B cell (primary cell): ENCODE data around the gene RNF166. TPM values are rescaled to one million over a fixed set of nuclear protein-coding genes. Genes with fewer than 3 reads are reported as not detected.
A peak's percentile ranks its signal among the peaks of the same experiment; 100 is the strongest.

Experiments
- ATAC-seq: fragments of 200-7000 bp; cut with Tn5 transposase; one replicate; pipeline ENCODE4 v1.10.0; 2021; ENCODE audit warnings: low read depth, mild to moderate bottlenecking, moderate number of reproducible peaks, moderate library complexity
- CTCF ChIA-PET: fragments of 350-600 bp; sonication (Branson Sonifier 250); formaldehyde crosslinking; loops from one replicate; lab custom pipeline; 2021; ENCODE audit warnings: antibody characterized with exemption, inconsistent platforms; lab: Charles Lee
- POLR2A ChIA-PET: fragments of 350-600 bp; sonication (Branson Sonifier 250); formaldehyde crosslinking; loops from one replicate; lab custom pipeline; 2021; ENCODE audit warnings: antibody characterized with exemption; lab: Charles Lee
- DNase-seq: peaks from one replicate; pipeline ENCODE4 v3.0.0; 2013
- H2AFZ ChIP-seq: 2 replicates; pipeline ENCODE4 v1.6.1; 2012; ENCODE audit warnings: mild to moderate bottlenecking, low read depth, low read length; ENCODE audit not compliant: insufficient read depth, poor library complexity, severe bottlenecking
- H3K27ac ChIP-seq, 2 donors: 1 replicate in 1 of 2; 2 replicates in 1 of 2; pipeline ENCODE4 v1.5.1; 2012 to 2013; ENCODE audit warnings: low read length in 2 of 2, mild to moderate bottlenecking in 2 of 2, moderate library complexity in 1 of 2
- H3K27me3 ChIP-seq, 4 experiments: fragments of 200-600 bp in 1 of 4; sonication (generic) in 1 of 4; replicated peaks in 1 of 4; 1 replicate in 2 of 4; 2 replicates in 2 of 4; pipeline versions ENCODE4 v1.6.1 to v1.7.0; 2013 to 2016; ENCODE audit warnings: low read length in 3 of 4, mild to moderate bottlenecking in 2 of 4, mixed read lengths in 1 of 4, moderate library complexity in 1 of 4; ENCODE audit not compliant: insufficient read depth in 4 of 4, control insufficient read depth in 3 of 4; ENCODE audit errors: control extremely low read depth in 1 of 4
- H3K36me3 ChIP-seq, 2 experiments: replicated peaks in 1 of 2; 1 replicate in 1 of 2; 2 replicates in 1 of 2; pipeline versions ENCODE4 v1.6.1 to v1.7.1; 2013; ENCODE audit warnings: low read length in 1 of 2; ENCODE audit not compliant: insufficient read depth in 2 of 2, control insufficient read depth in 1 of 2; ENCODE audit errors: control extremely low read depth in 1 of 2, extremely low read depth in 1 of 2
- H3K4me1 ChIP-seq, 2 donors: fragments of 200-600 bp in 1 of 2; sonication (generic) in 1 of 2; 1 replicate in 1 of 2; 2 replicates in 1 of 2; pipeline versions ENCODE4 v1.5.1 to v1.6.1; 2013 to 2017; ENCODE audit warnings: low read length in 2 of 2; ENCODE audit not compliant: control insufficient read depth in 2 of 2, insufficient read depth in 2 of 2
- H3K4me2 ChIP-seq: replicated peaks from 2 replicates; pipeline ENCODE3; 2012; ENCODE audit warnings: mild to moderate bottlenecking, low read depth, low read length; ENCODE audit not compliant: poor library complexity, severe bottlenecking
- H3K4me3 ChIP-seq, 5 experiments: fragments of 200-600 bp in 1 of 5; sonication (generic) in 1 of 5; 1 replicate in 3 of 5; 2 replicates in 2 of 5; pipeline versions ENCODE4 v1.5.1 to v1.7.0; 2011 to 2016; ENCODE audit warnings: low read length in 4 of 5, mild to moderate bottlenecking in 4 of 5, low read depth in 2 of 5, control low read depth in 1 of 5, moderate library complexity in 1 of 5; ENCODE audit not compliant: insufficient read depth in 1 of 5; ENCODE audit errors: control extremely low read depth in 1 of 5, extremely low read depth in 1 of 5
- H3K79me2 ChIP-seq: fragments of 200-600 bp; sonication (generic); one replicate; pipeline ENCODE4 v1.6.0; 2016; ENCODE audit warnings: low read length; ENCODE audit not compliant: control insufficient read depth, insufficient read depth
- H3K9ac ChIP-seq: fragments of 200-600 bp; sonication (generic); 2 replicates; pipeline ENCODE4 v1.6.1; 2017; ENCODE audit warnings: mild to moderate bottlenecking, low read length, moderate library complexity
- H3K9me3 ChIP-seq, 3 donors: one replicate each; pipeline versions ENCODE4 v1.6.1 to v1.7.1; 2013; ENCODE audit warnings: low read length in 2 of 3; ENCODE audit not compliant: control insufficient read depth in 2 of 3, insufficient read depth in 1 of 3; ENCODE audit errors: control extremely low read depth in 1 of 3
- H4K20me1 ChIP-seq: 2 replicates; pipeline ENCODE4 v1.6.0; 2012; ENCODE audit warnings: mild to moderate bottlenecking, low read length; ENCODE audit not compliant: insufficient read depth, control insufficient read depth, poor library complexity, severe bottlenecking
- H3K27ac Mint-ChIP-seq: one replicate; pipeline ENCODE4 v1.8.0; 2021; ENCODE audit warnings: mixed read lengths
- H3K27me3 Mint-ChIP-seq: one replicate; pipeline ENCODE4 v1.8.0; 2021; ENCODE audit warnings: mixed read lengths
- H3K4me1 Mint-ChIP-seq: one replicate; pipeline ENCODE4 v1.8.0; 2021; ENCODE audit warnings: mixed read lengths
- H3K4me3 Mint-ChIP-seq: one replicate; pipeline ENCODE4 v1.8.0; 2021; ENCODE audit warnings: mixed read lengths
- H3K9me3 Mint-ChIP-seq: one replicate; pipeline ENCODE4 v1.8.0; 2022; ENCODE audit warnings: mixed read lengths; ENCODE audit not compliant: insufficient read depth
- EZH2 ChIP-seq: IDR thresholded peaks from 2 replicates; pipeline ENCODE4 v1.6.1; 2012; ENCODE audit warnings: borderline replicate concordance, low read depth, mild to moderate bottlenecking, moderate library complexity, low read length; ENCODE audit not compliant: insufficient read depth, poor library complexity, severe bottlenecking
- WGBS: methylation state at CpG from one replicate; pipeline ENCODE4 v1.1.5; 2013; ENCODE audit warnings: missing lambda C conversion rate; ENCODE audit not compliant: insufficient coverage; 5-methylcytosine and 5-hydroxymethylcytosine counted together
- intact Hi-C: fragments of 100-400 bp; cut with micrococcal nuclease; formaldehyde crosslinking; loops from one replicate; pipeline ENCODE4 v1.10.0; 2022
- polyA plus RNA-seq: library from polyadenylated mRNA; depleted of rRNA; stranded (reverse); fragments of >200 nt; gene quantifications from 2 replicates; pipeline ENCODE4 v1.2.3, GENCODE V29; 2012
- total RNA-seq, 2 donors: library from RNA; stranded (reverse); fragments of 120-200 nt in 1 of 2; gene quantifications; 1 replicate in 1 of 2; 2 replicates in 1 of 2; pipeline versions ENCODE4 v1.2.3 to v1.2.4, GENCODE V29; 2013 to 2022
- TF ChIP-seq, protein P1 (sequence below): fragments of 200-600 bp; IDR thresholded peaks from one replicate; pipeline ENCODE4 v1.8.0; 2022; ENCODE audit warnings: antibody characterized with exemption, mild to moderate bottlenecking

Gene RNF166
- total and polyA plus RNA-seq, 2 donors (not counting 1 experiment from before 2014, with no cell fraction given) = 64.1 to 65.0 TPM

DNA sequence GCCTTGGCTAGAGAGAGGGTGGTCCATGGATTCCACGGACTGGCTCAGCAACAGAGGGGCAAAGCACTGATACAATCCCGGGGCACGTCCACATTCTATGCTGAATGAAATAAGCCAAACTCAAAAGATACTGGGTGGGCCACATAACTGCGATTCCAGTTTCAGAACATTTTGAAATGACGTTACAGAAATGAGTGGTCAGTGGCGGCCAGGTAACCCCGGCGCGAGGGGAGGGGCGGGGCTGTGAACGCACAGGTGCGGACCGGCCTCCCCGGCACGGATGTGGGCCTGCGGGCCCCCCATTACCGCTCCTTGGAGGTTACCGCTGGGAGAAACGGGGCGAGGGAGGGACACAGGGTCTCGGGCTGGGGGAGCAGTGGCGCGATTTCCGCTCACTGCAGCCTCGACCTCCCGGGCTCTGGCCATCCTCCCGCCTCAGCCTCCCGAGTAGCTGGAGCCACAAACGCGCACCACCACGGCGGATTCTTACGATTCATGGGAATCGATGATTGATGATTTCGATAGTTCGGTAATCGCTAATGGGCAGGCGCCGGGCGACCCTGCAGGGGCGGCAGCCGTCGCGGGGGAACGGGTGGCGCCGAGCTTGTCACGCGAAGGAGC lies 43.9 kb downstream of the RNF166 start:
- Histone ChIP-seq H3K9me3 (no peaks in the 10 kb centered on the region), H3K79me2 (peaks cover 55% of the 10 kb centered on the region), H3K36me3 (peaks cover 0 to 8% of the 10 kb centered on the region in 2 experiments), H3K27ac (peak overlapping the region; percentile 10 to 88), H3K4me3 (peak overlapping the region; percentile 49 to 89 (median 88)), H4K20me1 (no peaks in the 10 kb centered on the region), H3K9ac (peak overlapping the region; percentile 91), H2AFZ (peak overlapping the region; percentile 96), H3K4me1 (peaks cover 18 to 30% of the 10 kb centered on the region in 2 donors), H3K4me2 (peak overlapping the region; percentile 94), H3K27me3 (no peaks in the 10 kb centered on the region)
- Mint-ChIP-seq H3K27me3 (no peaks in the 10 kb centered on the region), H3K9me3 (no peaks in the 10 kb centered on the region), H3K27ac (peak overlapping the region; percentile 85), H3K4me1 (peaks cover 31% of the 10 kb centered on the region), H3K4me3 (peak overlapping the region; percentile 91)
- CTCF ChIA-PET = interaction anchor here (0.7 kb wide), 1 partner anchor 22 kb away, joined by 3 read pairs; no protein-coding TSS in a partner anchor
- 3% methylated on average over 49 of the region's 49 CpGs for WGBS
- no peak for DNase-seq
- POLR2A ChIA-PET = interaction anchor here (0.6 to 1.9 kb wide), 5 partner anchors 10 to 25 kb away, joined by 4 to 6 read pairs (median 4); no protein-coding TSS in a partner anchor
- no peak for TF ChIP-seq EZH2
- TF ChIP-seq, protein P1, sequence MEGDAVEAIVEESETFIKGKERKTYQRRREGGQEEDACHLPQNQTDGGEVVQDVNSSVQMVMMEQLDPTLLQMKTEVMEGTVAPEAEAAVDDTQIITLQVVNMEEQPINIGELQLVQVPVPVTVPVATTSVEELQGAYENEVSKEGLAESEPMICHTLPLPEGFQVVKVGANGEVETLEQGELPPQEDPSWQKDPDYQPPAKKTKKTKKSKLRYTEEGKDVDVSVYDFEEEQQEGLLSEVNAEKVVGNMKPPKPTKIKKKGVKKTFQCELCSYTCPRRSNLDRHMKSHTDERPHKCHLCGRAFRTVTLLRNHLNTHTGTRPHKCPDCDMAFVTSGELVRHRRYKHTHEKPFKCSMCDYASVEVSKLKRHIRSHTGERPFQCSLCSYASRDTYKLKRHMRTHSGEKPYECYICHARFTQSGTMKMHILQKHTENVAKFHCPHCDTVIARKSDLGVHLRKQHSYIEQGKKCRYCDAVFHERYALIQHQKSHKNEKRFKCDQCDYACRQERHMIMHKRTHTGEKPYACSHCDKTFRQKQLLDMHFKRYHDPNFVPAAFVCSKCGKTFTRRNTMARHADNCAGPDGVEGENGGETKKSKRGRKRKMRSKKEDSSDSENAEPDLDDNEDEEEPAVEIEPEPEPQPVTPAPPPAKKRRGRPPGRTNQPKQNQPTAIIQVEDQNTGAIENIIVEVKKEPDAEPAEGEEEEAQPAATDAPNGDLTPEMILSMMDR = no peak
- no peak for ATAC-seq
- intact Hi-C loops = loop anchor here (2.0 kb wide), 1 partner anchor 38 kb away; no protein-coding TSS in a partner anchor

- Histone ChIP-seq H3K4me1 (peaks cover 18 to 30% of the 10 kb centered on the region in 2 donors), H3K36me3 (peaks cover 0 to 8% of the 10 kb centered on the region in 2 experiments), H4K20me1 (no peaks in the 10 kb centered on the region), H3K27me3 (no peaks in the 10 kb centered on the region), H3K27ac (no peak overlapping the region), H3K9me3 (no peaks in the 10 kb centered on the region), H3K4me2 (no peak overlapping the region), H2AFZ (no peak overlapping the region), H3K9ac (no peak overlapping the region), H3K79me2 (peaks cover 64% of the 10 kb centered on the region), H3K4me3 (no peak overlapping the region)
- Mint-ChIP-seq H3K4me3 (peak overlapping the region; percentile 46), H3K27me3 (no peaks in the 10 kb centered on the region), H3K4me1 (peaks cover 31% of the 10 kb centered on the region), H3K27ac (peak overlapping the region; percentile 47), H3K9me3 (no peaks in the 10 kb centered on the region)
- DNase-seq = no peak
- no peak for ATAC-seq
- CTCF ChIA-PET = no interaction called here
- no peak for TF ChIP-seq EZH2
- TF ChIP-seq, protein P1 = no peak
- WGBS = 83% methylated on average over 4 of the region's 10 CpGs
- intact Hi-C loops = no loop called here
- POLR2A ChIA-PET = no interaction called here
Measured at GRCh38 chr16:88661468-88661867, 44.7 kb downstream of the RNF166 start.
